ENCODE measurements around the gene SRPK2. TPM values are rescaled to one million over a fixed set of nuclear protein-coding genes. Genes with fewer than 3 reads are reported as not detected.
"Not testable (repeated sequence)": the region's sequence is repeated elsewhere in the genome, so short reads cannot be mapped to it uniquely, and the experiment has no call there.

Gene SRPK2
- total RNA-seq, 2 donors from 2014 or later: 52.6 to 99.5 TPM

DNA sequence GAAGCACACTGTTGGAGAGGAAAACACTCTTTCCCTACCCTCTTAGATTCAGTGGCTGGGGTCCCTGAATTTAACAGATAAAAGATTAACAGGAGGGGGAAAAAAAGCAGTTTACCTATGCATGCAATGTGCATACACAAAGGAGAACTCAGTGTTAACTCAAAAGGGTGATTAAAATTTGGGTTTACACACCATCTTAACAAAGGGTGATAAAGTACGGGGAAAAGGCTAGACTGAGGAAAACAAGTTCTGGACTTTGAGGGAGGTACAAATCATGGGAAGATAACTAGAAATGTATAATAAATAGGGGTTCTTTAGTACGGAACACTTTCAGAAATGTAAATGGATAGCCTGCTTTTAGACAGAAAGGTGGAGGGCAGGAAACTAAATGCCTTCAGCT, 83.1 kb downstream of the SRPK2 start:
- Histone ChIP-seq H3K4me3 (no peak overlapping the region), H3K4me1 (replicated peaks) (peaks cover 4% of the 10 kb centered on the region), H3K27ac (no peak overlapping the region), H3K9me3 (no peaks in the 10 kb centered on the region), H3K27me3 (replicated peaks; ENCODE audit: insufficient read depth) (no peaks in the 10 kb centered on the region), H3K36me3 (no peaks in the 10 kb centered on the region)
- TF ChIP-seq POLR2A (IDR thresholded peaks at IDR 0.05): no peak
- TF ChIP-seq, protein P1, sequence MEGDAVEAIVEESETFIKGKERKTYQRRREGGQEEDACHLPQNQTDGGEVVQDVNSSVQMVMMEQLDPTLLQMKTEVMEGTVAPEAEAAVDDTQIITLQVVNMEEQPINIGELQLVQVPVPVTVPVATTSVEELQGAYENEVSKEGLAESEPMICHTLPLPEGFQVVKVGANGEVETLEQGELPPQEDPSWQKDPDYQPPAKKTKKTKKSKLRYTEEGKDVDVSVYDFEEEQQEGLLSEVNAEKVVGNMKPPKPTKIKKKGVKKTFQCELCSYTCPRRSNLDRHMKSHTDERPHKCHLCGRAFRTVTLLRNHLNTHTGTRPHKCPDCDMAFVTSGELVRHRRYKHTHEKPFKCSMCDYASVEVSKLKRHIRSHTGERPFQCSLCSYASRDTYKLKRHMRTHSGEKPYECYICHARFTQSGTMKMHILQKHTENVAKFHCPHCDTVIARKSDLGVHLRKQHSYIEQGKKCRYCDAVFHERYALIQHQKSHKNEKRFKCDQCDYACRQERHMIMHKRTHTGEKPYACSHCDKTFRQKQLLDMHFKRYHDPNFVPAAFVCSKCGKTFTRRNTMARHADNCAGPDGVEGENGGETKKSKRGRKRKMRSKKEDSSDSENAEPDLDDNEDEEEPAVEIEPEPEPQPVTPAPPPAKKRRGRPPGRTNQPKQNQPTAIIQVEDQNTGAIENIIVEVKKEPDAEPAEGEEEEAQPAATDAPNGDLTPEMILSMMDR (IDR thresholded peaks at IDR 0.05): no peak
- TF ChIP-seq POLR2AphosphoS5 (IDR thresholded peaks at IDR 0.05): no peak
- intact Hi-C loops (cut with DNase I): no loop called here
- WGBS: 53% methylated on average over 2 of the region's 2 CpGs
- no peak for DNase-seq (ENCODE audit: low spot score)

DNA sequence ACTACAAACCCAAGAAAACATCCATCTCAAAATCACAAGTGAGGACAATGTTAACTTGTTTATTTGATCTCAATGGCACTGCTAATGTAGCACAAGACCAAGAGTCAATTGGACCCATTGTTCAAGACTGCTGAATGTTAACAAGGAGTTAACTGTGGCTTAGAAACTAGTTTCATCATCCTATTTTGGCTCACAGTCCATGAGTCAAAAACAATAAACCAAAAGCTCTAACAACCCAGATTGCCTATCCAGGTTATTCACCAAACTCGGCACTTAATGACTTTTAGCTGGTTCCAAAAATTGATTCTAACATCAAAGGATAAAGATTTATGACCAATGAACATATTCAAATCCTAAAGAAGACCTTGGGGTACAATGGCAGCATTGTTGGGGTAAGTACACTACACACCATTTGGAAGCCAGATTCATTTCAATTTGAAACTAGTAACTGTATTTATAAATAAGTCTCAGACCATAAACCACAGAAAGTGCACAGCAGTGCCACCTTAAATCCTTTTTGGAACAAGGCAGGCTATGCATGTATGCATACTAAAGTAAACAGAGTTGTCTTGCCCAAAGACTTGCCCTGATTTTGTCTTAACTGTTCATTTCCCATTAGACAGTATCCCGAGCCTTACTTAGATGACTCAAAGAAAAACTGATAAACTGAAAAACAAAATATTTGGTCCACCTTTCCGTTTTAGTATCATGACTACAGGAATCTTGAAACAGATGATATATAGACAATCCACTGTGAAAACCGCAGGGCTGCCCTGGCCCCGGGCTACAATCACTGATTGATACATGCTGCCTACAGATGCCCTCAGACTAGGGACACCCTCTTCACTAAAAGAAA, 84.5 kb downstream of the SRPK2 start:
- H3K4me3 ChIP-seq: peak overlapping the region in 1 of 2 donors; percentile 12
- H3K27ac ChIP-seq: peak overlapping the region; percentile 51 to 53
- H3K4me1 ChIP-seq (replicated peaks): peaks cover 4% of the 10 kb centered on the region
- TF ChIP-seq POLR2AphosphoS5 (IDR thresholded peaks at IDR 0.05): peak; percentile 44
- TF ChIP-seq POLR2A (IDR thresholded peaks at IDR 0.05): no peak
- no peaks in the 10 kb centered on the region for H3K9me3 ChIP-seq
- no peaks in the 10 kb centered on the region for H3K36me3 ChIP-seq
- 19% methylated on average over 5 of the region's 5 CpGs for WGBS
- H3K27me3 ChIP-seq (replicated peaks; ENCODE audit: insufficient read depth): no peaks in the 10 kb centered on the region
- intact Hi-C loops (cut with DNase I): no loop called here
- peak; percentile 31 for DNase-seq (ENCODE audit: low spot score)

DNA sequence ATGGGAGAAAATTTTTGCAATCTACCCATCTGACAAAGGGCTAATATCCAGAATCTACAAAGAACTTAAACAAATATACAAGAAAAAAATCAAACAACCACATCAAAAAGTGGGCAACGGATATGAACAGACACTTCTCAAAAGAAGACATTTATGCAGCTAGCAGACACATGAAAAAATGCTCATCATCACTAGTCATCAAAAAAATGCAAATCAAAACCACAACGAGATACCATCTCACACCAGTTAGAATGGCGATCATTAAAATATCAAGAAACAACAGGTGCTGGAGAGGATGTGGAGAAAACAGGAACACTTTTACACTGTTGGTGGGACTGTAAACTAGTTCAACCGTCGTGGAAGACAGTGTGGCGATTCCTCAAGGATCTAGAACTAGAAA, 88.1 kb downstream of the SRPK2 start:
- H3K27me3 ChIP-seq (replicated peaks; ENCODE audit: insufficient read depth); DNase-seq (ENCODE audit: low spot score); H3K4me1 ChIP-seq (replicated peaks); H3K4me3 ChIP-seq; H3K9me3 ChIP-seq; H3K36me3 ChIP-seq; intact Hi-C loops (cut with DNase I); H3K27ac ChIP-seq: not testable (repeated sequence)
- WGBS: 79% methylated on average over 6 of the region's 6 CpGs

DNA sequence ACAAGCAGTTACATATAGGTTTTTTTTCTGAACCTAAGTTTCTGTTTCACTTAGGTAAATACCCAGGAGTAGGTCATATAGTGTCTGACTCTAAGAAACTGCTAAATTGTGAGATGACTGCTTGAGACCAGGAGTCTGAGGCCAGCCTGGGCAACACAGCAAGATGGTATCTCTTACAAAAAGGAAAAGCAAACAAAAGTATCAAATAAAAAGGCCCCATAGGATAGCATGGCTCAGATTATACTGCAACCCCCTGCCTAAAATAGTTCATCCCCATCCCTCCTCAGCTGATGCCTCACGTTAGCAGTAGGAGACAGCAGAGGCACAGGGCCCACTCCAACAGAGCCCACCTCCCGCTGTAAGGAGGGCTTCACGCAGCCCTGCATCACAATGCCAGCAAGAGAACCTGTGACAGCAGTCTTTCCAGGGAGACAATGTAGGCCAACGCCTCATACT, 90.3 kb downstream of the SRPK2 start:
- H3K4me3 ChIP-seq: no peak overlapping the region
- no peaks in the 10 kb centered on the region for H3K27me3 ChIP-seq (replicated peaks; ENCODE audit: insufficient read depth)
- TF ChIP-seq, protein P1 (IDR thresholded peaks at IDR 0.05): no peak
- TF ChIP-seq POLR2AphosphoS5 (IDR thresholded peaks at IDR 0.05): no peak
- TF ChIP-seq POLR2A (IDR thresholded peaks at IDR 0.05): no peak
- DNase-seq (ENCODE audit: low spot score): no peak
- H3K36me3 ChIP-seq: no peaks in the 10 kb centered on the region
- WGBS: 54% methylated on average over 4 of the region's 4 CpGs
- no peaks in the 10 kb centered on the region for H3K4me1 ChIP-seq (replicated peaks)
- intact Hi-C loops (cut with DNase I): no loop called here
- H3K9me3 ChIP-seq: no peaks in the 10 kb centered on the region
- no peak overlapping the region for H3K27ac ChIP-seq

DNA sequence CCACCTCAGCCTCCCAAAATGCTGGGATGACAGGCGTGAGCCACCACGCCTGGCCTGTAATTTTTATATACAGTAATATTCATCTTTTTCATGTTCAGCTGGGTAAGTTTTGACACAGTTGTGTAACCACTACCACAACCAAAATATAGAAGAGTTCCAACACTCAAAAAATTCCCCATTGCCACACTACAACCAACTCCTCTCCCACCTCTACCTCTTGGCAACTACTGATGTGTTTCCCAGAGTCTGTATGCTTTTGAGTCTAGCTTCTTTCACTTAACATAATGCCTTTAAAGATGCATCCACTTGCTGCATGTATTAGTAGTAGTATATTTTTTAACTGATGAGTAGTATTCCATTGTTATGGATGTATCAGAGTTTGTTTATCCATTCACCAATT, 90.7 kb downstream of the SRPK2 start:
- H3K36me3 ChIP-seq: no peaks in the 10 kb centered on the region
- H3K27me3 ChIP-seq (replicated peaks; ENCODE audit: insufficient read depth): no peaks in the 10 kb centered on the region
- intact Hi-C loops (cut with DNase I): no loop called here
- H3K27ac ChIP-seq: no peak overlapping the region
- no peaks in the 10 kb centered on the region for H3K4me1 ChIP-seq (replicated peaks)
- no peak for DNase-seq (ENCODE audit: low spot score)
- no peak for TF ChIP-seq POLR2A (IDR thresholded peaks at IDR 0.05)
- TF ChIP-seq, protein P1 (IDR thresholded peaks at IDR 0.05): no peak
- no peak for TF ChIP-seq POLR2AphosphoS5 (IDR thresholded peaks at IDR 0.05)
- no peaks in the 10 kb centered on the region for H3K9me3 ChIP-seq
- 93% methylated on average over 2 of the region's 2 CpGs for WGBS
- no peak overlapping the region for H3K4me3 ChIP-seq

DNA sequence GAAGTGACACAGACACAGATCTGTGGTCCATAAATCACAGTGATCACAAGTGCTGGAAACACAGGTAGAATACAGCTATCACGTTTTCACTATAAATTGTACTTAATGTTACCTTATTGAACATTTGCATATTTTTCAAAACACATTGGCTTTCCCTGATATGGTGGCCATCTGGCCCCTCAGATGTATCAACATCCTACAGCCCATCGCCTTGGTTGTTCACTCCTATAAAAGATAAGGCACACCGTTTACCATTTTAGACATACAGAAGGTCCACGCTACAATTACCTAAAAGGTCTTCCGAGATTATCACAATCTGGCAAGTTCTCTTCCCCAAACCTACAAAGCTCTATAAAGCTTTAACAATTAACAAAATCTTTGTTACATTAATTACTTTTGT, 91.4 kb downstream of the SRPK2 start:
- intact Hi-C loops (cut with DNase I): no loop called here
- WGBS: 98% methylated on average over 5 of the region's 5 CpGs

More for the DNA sequence above, 91.4 kb downstream of the SRPK2 start:
- Histone ChIP-seq H3K27ac (no peak overlapping the region), H3K36me3 (no peaks in the 10 kb centered on the region), H3K4me1 (replicated peaks) (no peaks in the 10 kb centered on the region), H3K9me3 (no peaks in the 10 kb centered on the region), H3K4me3 (no peak overlapping the region), H3K27me3 (replicated peaks; ENCODE audit: insufficient read depth) (no peaks in the 10 kb centered on the region)
- no peak for DNase-seq (ENCODE audit: low spot score)
- no peak for TF ChIP-seq POLR2A (IDR thresholded peaks at IDR 0.05)
- TF ChIP-seq, protein P1 (IDR thresholded peaks at IDR 0.05): no peak
- no peak for TF ChIP-seq POLR2AphosphoS5 (IDR thresholded peaks at IDR 0.05)

Measured in prostate gland (tissue), 2 donors.